HG02840 (cell line): ENCODE results near the gene CFAP46.
"Not testable (repeated sequence)": the region's sequence is repeated elsewhere in the genome, so short reads cannot be mapped to it uniquely, and the experiment has no call there.

ENCODE experiments used
- ATAC-seq: cut with Tn5 transposase; IDR thresholded peaks from one replicate; pipeline ENCODE4 v1.9.1; 2021; ENCODE audit warnings: mild to moderate bottlenecking, moderate library complexity, moderate number of reproducible peaks; ENCODE audit not compliant: unreplicated experiment, low FRiP score

The CFAP46 gene

DNA sequence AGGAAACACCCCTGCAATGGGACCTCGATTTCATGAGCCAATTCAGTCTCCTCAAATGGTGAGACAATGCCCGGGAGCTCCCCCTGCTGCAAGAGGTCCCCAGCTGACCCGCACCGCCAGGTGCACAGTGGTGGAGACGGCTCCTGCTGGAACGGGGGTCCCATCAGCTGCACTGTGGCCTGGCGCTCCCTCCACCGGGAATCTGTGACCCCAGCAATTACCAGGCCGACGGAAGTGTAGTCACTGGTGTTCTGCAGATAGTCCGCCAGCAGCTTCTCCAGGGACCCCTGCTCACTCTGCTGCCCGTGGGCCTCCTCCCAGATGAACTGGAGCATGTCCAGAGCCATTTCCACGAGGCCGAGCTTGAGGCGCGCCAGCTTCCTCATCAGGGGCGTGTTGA, 91.5 kb downstream of the CFAP46 start:
- no peak for ATAC-seq

DNA sequence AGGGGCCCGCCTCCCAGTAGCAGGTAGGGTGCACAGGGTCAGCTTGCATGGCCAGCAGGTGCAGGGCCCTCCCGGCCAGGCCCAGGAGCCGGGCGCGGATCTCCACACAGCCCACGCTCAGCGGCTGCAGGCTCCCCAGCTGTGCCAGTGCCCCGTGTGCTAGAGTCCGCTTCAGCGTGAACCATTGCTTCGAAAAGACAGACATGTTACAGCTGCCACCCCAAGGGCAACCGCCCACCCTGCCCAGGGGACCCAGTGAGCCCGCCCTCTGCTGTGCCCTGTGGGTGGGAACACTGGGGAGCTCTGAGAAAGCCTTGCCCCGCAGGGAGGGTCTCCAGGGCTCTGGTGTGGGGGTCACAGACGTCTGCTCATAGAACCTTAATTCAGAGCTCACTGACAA, 92.1 kb downstream of the CFAP46 start:
- ATAC-seq, result no peak

DNA sequence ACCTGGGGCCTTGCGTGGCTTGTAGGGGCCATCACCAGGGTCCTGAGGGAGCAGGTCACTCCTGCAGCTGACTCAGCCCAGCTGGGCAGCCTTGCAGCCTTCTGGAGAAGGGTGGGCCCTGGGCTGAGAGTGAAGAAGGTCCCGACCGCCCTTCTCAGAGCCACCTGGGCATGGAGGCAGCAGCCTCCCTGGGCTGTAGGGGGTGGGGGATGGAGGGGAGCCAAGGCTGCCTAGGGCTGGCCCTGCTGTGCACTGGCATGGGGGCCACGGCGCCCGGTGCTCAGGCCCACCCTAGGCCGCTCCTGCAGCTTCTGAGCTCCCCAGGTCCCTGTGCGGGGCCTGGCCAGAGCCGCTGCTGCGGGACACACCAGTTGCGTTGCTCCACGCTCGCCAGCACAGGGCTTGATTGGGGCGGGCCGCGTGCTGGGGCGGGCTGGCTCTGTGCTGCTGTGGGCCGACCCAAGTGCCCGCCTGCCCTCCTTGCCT, 92.8 kb downstream of the CFAP46 start:
- no peak for ATAC-seq

DNA sequence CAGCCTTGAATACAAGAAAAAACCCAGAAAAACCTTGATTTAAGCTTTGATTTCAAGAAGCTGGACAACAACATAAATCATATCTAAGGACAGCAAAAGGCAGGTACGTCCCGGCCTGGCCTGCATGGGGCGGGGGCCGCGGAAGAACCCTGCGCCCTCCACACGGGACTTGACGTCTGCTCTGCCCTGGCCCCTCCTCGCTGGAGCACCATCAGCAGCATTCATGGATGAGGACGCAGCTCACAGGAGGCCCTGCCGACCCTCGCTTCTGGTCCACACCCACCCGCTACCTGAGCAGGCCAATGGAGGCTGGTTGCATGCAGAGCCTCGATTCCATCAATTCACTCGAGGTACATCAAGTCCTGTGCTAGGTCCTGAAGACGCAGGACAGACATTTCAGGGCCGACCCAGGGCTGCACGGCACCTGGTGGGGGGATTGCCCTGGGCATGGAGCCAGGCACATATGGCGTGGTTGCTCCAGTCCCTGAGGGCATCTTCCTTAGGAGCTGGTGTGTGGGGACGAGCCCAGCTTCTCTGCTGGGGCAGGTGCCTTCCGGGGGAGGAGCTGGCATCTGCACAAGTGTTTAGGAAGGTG, 93.3 kb downstream of the CFAP46 start:
- no peak for ATAC-seq

DNA sequence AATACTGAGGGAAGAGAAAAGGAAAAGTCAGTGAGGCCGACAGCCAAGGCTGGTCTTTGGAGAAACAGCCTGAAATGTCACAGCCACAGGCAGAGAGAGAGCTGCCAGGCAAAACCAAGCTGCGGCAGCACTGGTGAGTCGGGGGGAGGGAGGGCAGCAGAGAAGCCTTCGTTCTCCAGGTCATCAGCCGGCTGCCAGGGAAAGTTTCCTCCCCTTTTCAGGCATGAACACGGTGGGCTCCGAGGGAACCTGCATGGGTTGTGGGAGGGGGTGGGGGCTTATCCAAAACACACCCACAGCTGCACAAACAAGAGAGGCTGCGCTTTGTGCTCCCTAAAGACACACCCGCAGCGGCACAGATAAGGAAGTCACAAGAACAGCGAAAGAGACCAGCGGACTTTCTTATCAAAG, 94.1 kb downstream of the CFAP46 start:
- ATAC-seq, result no peak

DNA sequence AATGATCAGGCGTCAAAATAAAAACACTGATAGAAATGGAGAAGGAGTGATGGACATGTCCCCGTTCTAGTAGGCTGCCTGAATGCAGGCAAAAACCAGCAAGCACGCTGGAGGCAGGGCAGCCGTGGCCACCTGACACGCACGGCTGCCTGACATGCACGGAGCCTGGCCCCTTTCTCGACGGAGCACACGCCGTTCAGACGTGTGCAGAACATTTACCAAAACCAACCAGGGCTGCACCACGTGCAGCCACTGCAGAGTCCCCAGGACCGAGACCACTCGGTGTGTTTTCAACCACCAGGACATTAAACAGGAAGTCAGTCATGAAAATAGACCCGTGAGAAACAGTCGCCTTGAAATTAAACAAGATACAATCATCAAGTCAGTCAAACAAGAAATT, 94.5 kb downstream of the CFAP46 start:
- ATAC-seq, result no peak

DNA sequence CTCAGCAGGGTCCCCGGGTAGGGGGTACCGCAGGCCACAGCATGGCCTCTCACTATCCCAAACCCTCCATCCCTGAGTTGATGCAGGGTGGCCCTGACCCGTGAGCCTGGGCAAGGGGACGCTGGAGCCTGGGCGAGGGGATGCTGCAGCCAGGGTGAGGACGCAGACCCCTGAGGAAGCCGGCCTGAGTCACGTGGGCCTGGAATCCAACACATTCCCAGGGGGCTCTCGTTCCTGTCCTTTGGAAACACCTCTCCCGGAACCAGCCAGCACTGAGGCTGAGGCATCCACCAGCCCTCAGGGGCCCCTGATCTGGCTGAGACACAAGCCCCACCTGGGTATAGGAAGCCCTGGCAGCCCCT, 95.0 kb downstream of the CFAP46 start:
- ATAC-seq, result no peak

DNA sequence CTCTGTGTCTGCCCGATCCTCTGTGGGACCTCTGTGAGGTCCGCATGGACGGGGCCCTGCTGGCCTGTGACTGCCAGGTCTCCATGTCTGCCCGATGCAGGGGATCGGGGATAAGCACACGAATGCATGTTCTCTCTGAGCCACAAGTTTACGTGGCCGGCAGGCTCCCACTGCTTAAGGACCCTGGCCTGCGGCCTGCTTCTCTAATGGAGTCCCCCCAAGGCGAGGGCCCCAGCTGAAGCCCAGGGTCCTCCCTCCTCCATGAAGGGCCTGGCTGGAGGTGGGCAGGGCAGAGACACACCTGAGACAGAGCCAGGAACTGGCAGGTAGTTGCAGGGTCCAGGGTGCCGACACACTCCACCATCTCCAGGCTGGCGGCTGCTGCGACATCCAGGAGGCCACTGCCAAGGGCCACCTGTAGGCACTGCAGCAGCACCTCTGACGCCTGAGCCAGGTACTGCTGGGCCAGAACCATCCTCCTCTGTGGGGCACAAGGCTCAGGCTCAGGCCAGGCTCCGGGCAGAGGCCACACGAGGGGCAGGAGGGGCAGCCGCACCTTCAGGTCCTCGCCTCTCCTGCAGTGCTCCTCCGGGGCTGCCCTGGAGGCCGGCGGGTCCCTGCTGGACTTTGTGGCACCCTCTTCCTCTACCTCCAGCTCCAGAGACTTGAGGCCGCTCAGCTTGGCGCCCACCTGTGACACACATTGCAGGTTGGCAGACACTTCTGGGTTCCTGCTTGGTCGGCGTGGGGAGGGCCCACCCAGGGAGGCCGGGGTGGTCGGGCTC, 95.5 kb downstream of the CFAP46 start:
- ATAC-seq, result no peak

DNA sequence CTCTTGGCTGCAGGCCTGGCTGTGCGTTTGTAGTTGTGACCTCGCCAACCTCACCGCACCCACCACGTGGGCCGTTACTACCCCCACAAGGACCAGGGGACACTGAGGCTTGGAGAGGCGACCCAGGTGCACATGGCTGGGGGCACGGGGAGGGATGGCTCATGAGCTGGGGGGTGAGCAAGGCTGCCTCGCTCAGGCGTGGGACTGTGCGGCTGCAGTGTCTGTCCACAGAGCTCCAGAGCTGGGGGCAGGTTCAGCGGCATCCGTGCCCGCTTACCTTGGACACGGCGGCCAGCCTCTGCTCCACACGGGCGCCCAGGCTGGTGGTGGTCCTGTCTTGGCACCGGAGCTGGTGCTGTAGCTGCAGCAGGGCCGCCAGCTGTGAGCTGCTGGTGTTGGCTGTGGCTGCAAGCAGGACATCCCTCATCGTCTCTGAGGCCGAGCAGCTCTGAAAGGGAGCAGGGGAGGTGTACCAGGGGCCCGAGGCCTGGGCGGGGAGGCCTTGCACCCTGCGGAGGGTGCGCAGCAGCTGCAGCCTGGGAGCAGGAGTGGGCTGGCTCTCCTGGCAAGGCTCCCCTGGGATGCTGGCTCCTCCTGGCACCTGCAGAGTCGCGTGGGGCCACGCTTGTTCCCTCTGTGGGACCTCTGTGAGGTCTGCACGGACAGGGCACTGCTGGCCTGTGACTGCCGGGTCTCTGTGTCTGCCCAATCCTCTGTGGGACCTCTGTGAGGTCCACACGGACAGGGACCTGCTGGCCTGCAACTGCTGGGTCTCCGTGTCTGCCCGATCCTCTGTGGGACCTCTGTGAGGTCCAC, 96.4 kb downstream of the CFAP46 start:
- ATAC-seq, result no peak

DNA sequence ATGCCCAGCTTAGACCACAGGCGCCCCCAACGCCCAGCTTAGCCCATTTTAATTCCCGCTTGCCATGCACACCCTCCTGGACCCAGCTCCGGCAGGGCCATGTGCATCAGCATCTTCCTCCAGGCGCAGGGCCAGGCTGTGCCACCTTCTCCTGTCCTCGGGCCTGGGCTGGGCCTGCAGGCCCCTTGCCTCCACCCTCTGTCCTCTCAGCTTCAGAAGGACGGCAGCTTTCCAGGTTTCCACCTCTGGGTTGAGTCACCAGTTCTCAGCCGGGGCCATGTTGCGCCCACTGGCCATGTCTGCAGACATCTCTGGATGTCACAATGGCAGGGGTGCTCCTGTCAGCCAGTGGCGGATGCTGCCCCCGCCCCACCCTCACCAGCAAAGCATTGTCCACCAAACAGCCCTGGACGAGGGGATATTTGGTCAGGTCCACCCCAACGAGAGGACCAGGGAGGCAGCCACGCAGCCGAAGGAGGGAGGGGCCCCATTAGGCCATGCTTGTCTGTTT, 97.3 kb downstream of the CFAP46 start:
- no peak for ATAC-seq

DNA sequence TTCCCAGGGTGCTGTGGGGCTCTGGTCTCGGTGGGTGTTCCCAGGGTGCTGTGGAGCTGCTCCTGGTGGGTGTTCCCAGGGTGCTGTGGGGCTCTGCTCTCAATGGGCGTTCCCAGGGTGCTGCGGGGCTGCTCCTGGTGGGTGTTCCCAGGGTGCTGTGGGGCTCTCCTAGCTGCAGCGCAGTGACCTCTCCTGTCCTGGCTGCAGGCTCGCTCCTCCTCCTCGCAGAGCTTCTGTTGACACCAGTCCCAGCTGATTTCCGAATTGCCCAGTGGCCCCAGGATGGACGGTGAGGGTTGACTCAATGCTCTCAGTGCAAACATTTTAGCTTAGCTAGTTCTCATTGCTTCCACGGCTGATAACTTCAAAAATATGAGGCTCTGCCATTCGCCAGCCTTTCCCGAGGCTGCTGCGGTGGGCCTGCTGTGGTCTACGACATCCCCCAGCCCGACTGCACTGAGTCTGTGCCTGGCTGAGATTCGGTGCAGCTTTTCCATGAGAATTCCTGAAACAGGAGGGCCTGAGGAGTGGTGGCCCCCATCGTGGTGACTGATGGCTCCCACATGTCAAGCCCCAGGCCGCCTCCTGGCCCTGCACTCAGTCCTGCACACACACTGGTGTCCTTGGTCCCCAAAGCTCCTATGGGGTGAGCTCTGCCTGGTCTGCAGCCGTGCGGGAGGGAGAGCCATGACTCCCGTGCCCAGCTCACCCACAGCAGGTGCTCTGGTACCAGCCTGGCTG, 98.1 kb downstream of the CFAP46 start:
- no peak for ATAC-seq

DNA sequence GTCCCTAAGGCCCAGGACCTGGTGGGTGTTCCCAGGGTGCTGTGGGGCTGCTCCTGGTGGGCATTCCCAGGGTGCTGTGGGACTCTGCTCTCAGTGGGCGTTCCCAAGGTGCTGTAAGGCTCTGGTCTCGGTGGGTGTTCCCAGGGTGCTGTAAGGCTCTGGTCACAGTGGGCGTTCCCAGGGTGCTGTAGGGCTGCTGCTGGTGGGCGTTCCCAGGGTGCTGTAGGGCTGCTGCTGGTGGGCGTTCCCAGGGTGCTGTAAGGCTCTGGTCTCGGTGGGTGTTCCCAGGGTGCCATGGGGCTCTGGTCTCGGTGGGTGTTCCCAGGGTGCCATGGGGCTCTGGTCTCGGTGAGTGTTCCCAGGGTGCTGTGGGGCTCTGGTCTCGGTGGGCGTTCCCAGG, 99.1 kb downstream of the CFAP46 start:
- not testable (repeated sequence) for ATAC-seq

DNA sequence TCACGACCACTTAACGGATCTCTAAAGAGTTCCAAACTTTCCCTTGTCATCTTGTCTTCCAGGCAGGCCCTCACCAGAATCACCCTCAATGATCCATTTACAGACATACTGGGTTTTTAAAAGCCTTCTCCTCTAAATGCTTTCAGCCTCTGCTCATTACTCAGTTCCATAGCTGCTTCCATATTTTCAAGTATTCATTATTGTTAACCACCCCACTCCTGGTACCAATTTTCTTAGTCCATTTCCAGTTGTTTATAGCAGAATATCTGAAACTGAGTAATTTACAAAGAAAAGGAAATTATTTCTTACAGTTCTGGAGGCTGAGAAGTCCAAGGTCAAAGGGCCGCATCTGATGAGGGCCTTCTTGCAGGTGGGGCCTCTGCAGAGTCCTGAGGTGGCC, 100.0 kb downstream of the CFAP46 start:
- ATAC-seq, result no peak

DNA sequence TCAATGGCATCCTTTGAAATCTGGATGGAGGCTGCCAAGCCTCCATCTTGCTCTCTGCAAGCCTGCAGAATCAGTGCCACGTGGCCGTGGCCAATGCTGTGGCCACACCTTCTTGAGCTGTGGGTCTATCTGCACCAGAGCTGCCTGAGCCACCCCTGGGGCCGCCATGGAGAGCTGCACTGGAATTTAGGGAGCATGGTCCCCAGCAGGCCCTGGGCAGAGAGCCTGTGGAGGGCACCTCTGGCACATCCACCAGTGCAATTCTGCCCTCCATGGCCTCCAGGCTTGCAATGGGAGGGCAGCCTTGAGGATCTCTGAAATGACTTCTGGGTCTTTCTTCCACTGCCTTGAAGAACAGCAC, 100.8 kb downstream of the CFAP46 start:
- ATAC-seq, result no peak

DNA sequence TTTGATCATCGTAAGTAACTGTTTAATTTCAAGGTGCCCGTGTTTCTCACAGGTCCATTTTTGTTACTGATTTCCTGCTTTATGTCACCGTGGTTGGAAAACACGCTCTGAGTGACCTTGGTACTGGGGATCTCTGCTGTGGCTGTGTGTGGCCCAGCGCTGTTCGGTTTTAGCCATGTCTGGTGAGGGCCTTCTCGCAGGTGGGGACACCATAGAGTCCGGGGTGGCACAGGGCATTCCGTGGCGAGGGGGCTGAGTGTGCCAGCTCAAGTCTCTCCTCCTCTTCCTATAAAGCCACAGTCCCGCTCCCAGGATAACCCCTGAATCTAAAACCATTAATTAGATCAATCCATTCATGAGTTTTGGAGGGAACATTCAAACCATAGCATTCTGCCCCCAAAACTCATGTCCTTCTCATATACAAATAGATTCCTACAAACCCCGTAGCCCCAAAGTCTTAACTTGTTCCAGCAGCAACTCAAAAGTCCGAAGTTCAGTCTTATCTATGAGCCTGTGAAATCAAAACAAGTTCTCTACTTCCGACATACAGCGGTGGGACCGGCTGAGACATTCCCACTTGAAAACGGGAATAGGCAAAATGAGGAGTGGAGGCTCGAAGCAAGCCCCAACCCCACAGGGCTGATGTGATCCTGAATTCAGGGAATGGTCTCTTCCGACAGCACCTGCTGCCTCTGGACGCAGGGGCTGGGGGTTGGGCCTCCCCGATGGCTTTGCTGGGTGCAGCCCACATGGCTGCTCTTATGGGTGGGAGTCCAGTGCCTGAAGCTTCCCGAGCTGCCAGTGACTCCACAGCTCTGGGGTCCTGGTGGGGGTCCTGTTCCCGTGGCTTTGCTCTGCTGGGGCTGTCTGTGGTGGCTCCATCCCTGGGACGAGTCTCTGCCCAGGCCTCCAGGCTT, 101.4 kb downstream of the CFAP46 start:
- ATAC-seq, result no peak

DNA sequence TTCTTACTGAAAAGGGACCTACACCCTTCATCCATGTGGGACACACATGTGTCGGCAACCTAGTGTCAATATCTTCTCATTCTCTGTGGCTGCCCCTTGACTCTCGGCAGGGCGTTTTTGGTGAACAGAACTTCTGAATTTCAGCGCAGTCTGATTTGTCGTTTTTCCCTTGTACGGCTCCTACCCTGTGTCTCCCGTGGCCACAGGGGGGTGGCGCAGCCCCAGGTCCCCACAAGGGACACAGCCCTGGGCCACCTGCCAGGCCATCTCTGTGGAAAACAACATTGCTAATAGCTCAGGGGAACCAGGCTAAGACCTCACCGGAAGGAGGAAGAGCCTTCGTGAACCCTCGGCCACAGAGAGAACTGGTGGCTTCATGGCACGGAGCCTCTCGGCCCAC, 103.3 kb downstream of the CFAP46 start:
- no peak for ATAC-seq

DNA sequence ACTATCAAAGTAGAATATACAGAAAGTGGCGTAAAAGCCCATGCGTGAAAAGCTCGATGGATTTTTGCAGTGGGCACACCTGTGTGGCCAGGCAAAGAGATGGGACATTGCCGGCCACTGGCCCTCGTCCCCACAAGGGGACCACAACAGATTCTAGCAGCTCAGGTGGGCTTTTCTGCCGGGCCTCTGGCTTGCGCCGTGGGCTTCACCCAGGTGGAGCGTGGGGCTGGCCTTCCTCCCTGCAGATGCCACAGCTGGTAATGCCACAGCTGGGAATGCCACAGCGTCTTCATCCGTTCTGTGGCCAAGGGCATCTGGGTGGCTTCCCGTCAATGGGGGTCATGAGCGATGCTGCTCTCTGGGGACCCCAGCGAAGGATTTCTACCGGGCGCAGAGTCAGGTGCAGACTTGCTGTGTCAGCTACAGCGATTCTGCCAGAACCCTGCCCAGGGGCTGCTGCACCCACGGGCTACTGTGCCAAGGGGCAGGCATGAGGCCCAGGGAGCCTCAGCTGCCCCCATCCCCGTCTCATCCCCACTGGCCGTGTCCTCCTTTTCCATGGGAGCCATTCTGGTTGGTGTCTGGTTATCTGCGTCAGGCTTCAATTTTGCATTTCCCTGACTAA, 103.9 kb downstream of the CFAP46 start:
- ATAC-seq, result no peak

DNA sequence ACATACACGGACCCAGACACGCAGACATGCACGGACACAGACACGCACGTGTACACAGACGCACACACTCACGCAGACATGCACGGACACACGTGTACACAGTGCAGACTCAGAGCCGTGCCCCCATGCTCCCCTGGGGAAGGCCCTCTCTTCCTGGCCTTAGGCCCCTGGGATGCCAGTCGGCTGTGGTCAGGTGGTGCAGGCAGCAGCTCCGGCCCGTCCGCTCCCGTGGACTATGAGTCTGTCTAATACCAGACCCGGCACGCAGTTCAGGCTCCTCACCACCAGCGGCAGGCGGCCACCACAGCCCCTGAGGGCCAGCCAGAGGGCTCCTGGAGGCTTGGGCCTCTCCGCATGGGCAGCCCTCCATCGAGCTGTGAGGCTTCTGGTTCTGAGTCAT, 104.5 kb downstream of the CFAP46 start:
- no peak for ATAC-seq
